Activated T-cell treated with anti-CD3 and anti-CD28 coated beads for 1 hour (primary cell): ENCODE measurements around the gene KCNAB1.
"Not testable (repeated sequence)": the region's sequence is repeated elsewhere in the genome, so short reads cannot be mapped to it uniquely, and the experiment has no call there.

ENCODE experiments used
- DNase-seq: peaks from one replicate; pipeline ENCODE4 v3.0.0-alpha.2; 2020; ENCODE audit warnings: low read depth

KCNAB1 gene

GRCh38 chr3:156120528-156121251 is at the start of gene KCNAB1:
TSS of gene KCNAB1 (plus strand) at chr3:156120578.
- DNase-seq = no peak

GRCh38 chr3:156071031-156071430 is 49.3 kb upstream of the KCNAB1 start:
- no peak for DNase-seq

GRCh38 chr3:156072950-156073657 is 47.3 kb upstream of the KCNAB1 start:
- not testable (repeated sequence) for DNase-seq

- DNase-seq = no peak
Observed at GRCh38 chr3:156090126-156090525, 30.3 kb upstream of the KCNAB1 start.

GRCh38 chr3:156093964-156094363 is 26.4 kb upstream of the KCNAB1 start:
- DNase-seq = no peak

- no peak for DNase-seq
Observed at GRCh38 chr3:156094391-156094790, 26.0 kb upstream of the KCNAB1 start.

GRCh38 chr3:156095652-156096051 is 24.7 kb upstream of the KCNAB1 start:
- DNase-seq = not testable (repeated sequence)

- no peak for DNase-seq
Observed at GRCh38 chr3:156098437-156099035, 21.8 kb upstream of the KCNAB1 start.

- not testable (repeated sequence) for DNase-seq
Observed at GRCh38 chr3:156099348-156099747, 21.0 kb upstream of the KCNAB1 start.

GRCh38 chr3:156099984-156100383 is 20.4 kb upstream of the KCNAB1 start:
- not testable (repeated sequence) for DNase-seq

GRCh38 chr3:156102267-156102931 is 18.0 kb upstream of the KCNAB1 start:
- DNase-seq = no peak

- DNase-seq = no peak
Observed at GRCh38 chr3:156106721-156107373, 13.5 kb upstream of the KCNAB1 start.

- DNase-seq = no peak
Observed at GRCh38 chr3:156107504-156107903, 12.9 kb upstream of the KCNAB1 start.

GRCh38 chr3:156108616-156109015 is 11.8 kb upstream of the KCNAB1 start:
- no peak for DNase-seq

- DNase-seq = no peak
Observed at GRCh38 chr3:156109989-156110388, 10.4 kb upstream of the KCNAB1 start.

GRCh38 chr3:156126467-156126866 is 6.1 kb downstream of the KCNAB1 start:
- no peak for DNase-seq

GRCh38 chr3:156131241-156131640 is 10.9 kb downstream of the KCNAB1 start:
- no peak for DNase-seq

- no peak for DNase-seq
Observed at GRCh38 chr3:156131799-156132198, 11.4 kb downstream of the KCNAB1 start.

- no peak for DNase-seq
Observed at GRCh38 chr3:156132313-156132712, 11.9 kb downstream of the KCNAB1 start.

GRCh38 chr3:156133076-156133475 is 12.7 kb downstream of the KCNAB1 start:
- DNase-seq = no peak

GRCh38 chr3:156135921-156136638 is 15.7 kb downstream of the KCNAB1 start:
- DNase-seq = no peak
